IMR-90 (cell line): Measurements from ENCODE around the gene SH3BP4. TPM values are rescaled to one million over a fixed set of nuclear protein-coding genes. Genes with fewer than 3 reads are reported as not detected.

Experiments used
- ATAC-seq: fragments of 200-7000 bp; cut with Tn5 transposase; 2 replicates; pipeline ENCODE4 v1.9.1; 2020; ENCODE audit warnings: low read depth, mild to moderate bottlenecking, moderate library complexity
- BruUV-seq: library from RNA; stranded (reverse); fragments of 400-500 nt; replicated peaks from 2 replicates; lab custom pipeline; 2021; lab: Mats Ljungman, UMichigan
- CTCF ChIA-PET: fragments of 300-600 bp; formaldehyde crosslinking; extraction: SDS; loops from one replicate; lab custom pipeline; 2021; ENCODE audit warnings: antibody characterized with exemption; lab: Yijun Ruan, JAX
- POLR2A ChIA-PET: fragments of 300-600 bp; sonication (Branson Sonifier 250); formaldehyde crosslinking; loops from one replicate; lab custom pipeline; 2022; ENCODE audit warnings: antibody characterized with exemption; ENCODE audit not compliant: unreplicated experiment; lab: Charles Lee
- DNase-seq: peaks from one replicate; pipeline ENCODE4 v3.0.0; 2013
- H2AFZ ChIP-seq: replicated peaks from 2 replicates; pipeline ENCODE3; 2013; ENCODE audit warnings: low read length, mild to moderate bottlenecking; ENCODE audit not compliant: poor library complexity
- H2AK5ac ChIP-seq: 2 replicates; pipeline ENCODE4 v1.6.1; 2013; ENCODE audit warnings: low read depth, low read length, inconsistent platforms
- H2AK9ac ChIP-seq: replicated peaks from 2 replicates; pipeline ENCODE3; 2013; ENCODE audit warnings: mild to moderate bottlenecking, low read depth, low read length, moderate library complexity; ENCODE audit not compliant: poor library complexity
- H2BK120ac ChIP-seq: 2 replicates; pipeline ENCODE4 v1.6.1; 2013; ENCODE audit warnings: low read depth, low read length, inconsistent platforms
- H2BK15ac ChIP-seq: 3 replicates; pipeline ENCODE4 v1.6.1; 2013; ENCODE audit warnings: low read depth, low read length, inconsistent platforms
- H2BK20ac ChIP-seq: 2 replicates; pipeline ENCODE4 v1.6.1; 2013; ENCODE audit warnings: low read depth, mild to moderate bottlenecking, inconsistent platforms, low read length, moderate library complexity
- H2BK5ac ChIP-seq: 2 replicates; pipeline ENCODE4 v1.6.1; 2013; ENCODE audit warnings: mild to moderate bottlenecking, low read depth, low read length, inconsistent platforms; ENCODE audit not compliant: poor library complexity, severe bottlenecking
- H3K14ac ChIP-seq: replicated peaks from 2 replicates; pipeline ENCODE4 v1.6.1; 2013; ENCODE audit warnings: low read depth, low read length, inconsistent platforms
- H3K18ac ChIP-seq: 2 replicates; pipeline ENCODE4 v1.6.1; 2013; ENCODE audit warnings: low read depth, low read length, control low read depth
- H3K23ac ChIP-seq: 2 replicates; pipeline ENCODE4 v1.6.1; 2013; ENCODE audit warnings: low read depth, low read length, inconsistent platforms
- H3K27ac ChIP-seq: 2 replicates; pipeline ENCODE4 v1.5.1; 2013; ENCODE audit warnings: mild to moderate bottlenecking, control low read depth, low read length; ENCODE audit not compliant: insufficient read depth
- H3K27me3 ChIP-seq: 2 replicates; pipeline ENCODE4 v1.6.1; 2013; ENCODE audit warnings: low read length; ENCODE audit not compliant: control insufficient read depth, insufficient read depth
- H3K36me3 ChIP-seq: 2 replicates; pipeline ENCODE4 v1.6.1; 2013; ENCODE audit warnings: low read length, mixed read lengths; ENCODE audit not compliant: control insufficient read depth, insufficient read depth
- H3K4ac ChIP-seq: 2 replicates; pipeline ENCODE4 v1.6.1; 2013; ENCODE audit warnings: low read depth, low read length, inconsistent platforms
- H3K4me1 ChIP-seq: 2 replicates; pipeline ENCODE4 v1.6.1; 2013; ENCODE audit warnings: low read length, mixed read lengths; ENCODE audit not compliant: control insufficient read depth, insufficient read depth
- H3K4me2 ChIP-seq: 2 replicates; pipeline ENCODE4 v1.6.1; 2013; ENCODE audit warnings: low read depth, mild to moderate bottlenecking, control low read depth, low read length, moderate library complexity
- H3K4me3 ChIP-seq: 2 replicates; pipeline ENCODE4 v1.5.1; 2013; ENCODE audit warnings: low read depth, mild to moderate bottlenecking, control low read depth, low read length, moderate library complexity; ENCODE audit not compliant: insufficient read depth
- H3K56ac ChIP-seq: 2 replicates; pipeline ENCODE4 v1.6.1; 2013; ENCODE audit warnings: low read length, inconsistent platforms; ENCODE audit not compliant: insufficient read depth; ENCODE audit errors: extremely low read depth
- H3K79me1 ChIP-seq, 2 experiments: 2 replicates each; pipeline ENCODE4 v1.6.1; 2013; ENCODE audit warnings: low read length in 2 of 2, inconsistent platforms in 1 of 2, low read depth in 1 of 2
- H3K9ac ChIP-seq: 2 replicates; pipeline ENCODE4 v1.6.1; 2013; ENCODE audit warnings: low read depth, low read length, control low read depth
- H3K9me1 ChIP-seq: 2 replicates; pipeline ENCODE4 v1.6.1; 2013; ENCODE audit warnings: low read length, inconsistent platforms; ENCODE audit not compliant: insufficient read depth
- H3K9me3 ChIP-seq: 2 replicates; pipeline ENCODE4 v1.6.1; 2013; ENCODE audit warnings: low read length; ENCODE audit not compliant: control insufficient read depth, insufficient read depth
- H4K20me1 ChIP-seq: 2 replicates; pipeline ENCODE4 v1.6.1; 2013; ENCODE audit warnings: low read length, inconsistent platforms; ENCODE audit not compliant: insufficient read depth
- H4K5ac ChIP-seq: 2 replicates; pipeline ENCODE4 v1.6.1; 2013; ENCODE audit warnings: mild to moderate bottlenecking, low read depth, low read length, control low read depth
- H4K8ac ChIP-seq, 2 experiments: 2 replicates each; pipeline ENCODE4 v1.6.1; 2013; ENCODE audit warnings: low read depth in 2 of 2, low read length in 2 of 2, control low read depth in 1 of 2, inconsistent platforms in 1 of 2
- H4K91ac ChIP-seq: 2 replicates; pipeline ENCODE4 v1.6.1; 2013; ENCODE audit warnings: low read depth, low read length, inconsistent platforms; ENCODE audit not compliant: insufficient read depth
- CEBPB ChIP-seq: IDR thresholded peaks from 2 replicates; pipeline ENCODE4 v1.6.1; 2012; ENCODE audit warnings: low read depth, low read length, improper control_type of control experiment
- MAFK ChIP-seq: IDR thresholded peaks from 2 replicates; pipeline ENCODE4 v1.6.1; 2012; ENCODE audit warnings: low read depth, low read length, improper control_type of control experiment
- MAZ ChIP-seq: IDR thresholded peaks from 2 replicates; pipeline ENCODE4 v1.6.1; 2012; ENCODE audit warnings: low read depth, mild to moderate bottlenecking, low read length, improper control_type of control experiment, moderate library complexity, borderline replicate concordance
- SMC3 ChIP-seq: fragments of 150-350 bp; IDR thresholded peaks from 2 replicates; pipeline ENCODE4 v1.6.1; 2016; ENCODE audit warnings: low read depth, mild to moderate bottlenecking, antibody characterized with exemption, low read length, moderate library complexity
- WGBS, 2 experiments: methylation state at CpG; one replicate each; pipeline versions ENCODE4 v1.1.5 to v1.1.7; 2013; ENCODE audit warnings: missing lambda C conversion rate in 2 of 2; ENCODE audit not compliant: insufficient read length in 1 of 2; ENCODE audit errors: extremely low coverage in 2 of 2; 5-methylcytosine and 5-hydroxymethylcytosine counted together
- dilution Hi-C: fragments of 300-500 bp; cut with HindIII; formaldehyde crosslinking; loops from one replicate; pipeline ENCODE4 v1.14.3; 2018; ENCODE audit warnings: low sequenced_read_pairs; ENCODE audit not compliant: unreplicated experiment
- in situ Hi-C: fragments of 300-500 bp; cut with MboI; formaldehyde crosslinking; loops from 3 replicates; pipeline ENCODE4 v1.14.3; 2019; ENCODE audit warnings: low sequenced_read_pairs, inconsistent platforms, mixed read lengths
- intact Hi-C: fragments of 100-400 bp; cut with micrococcal nuclease; formaldehyde crosslinking; loops from 2 replicates; pipeline ENCODE4 v1.10.0; 2022
- polyA plus RNA-seq, 3 experiments: library from polyadenylated mRNA; depleted of rRNA; stranded (reverse); fragments of >200 nt; gene quantifications; 2 replicates each; pipeline ENCODE4 v1.2.3, GENCODE V29; 2012; ENCODE audit warnings: low replicate concordance in 1 of 3
- total RNA-seq: library from RNA; depleted of rRNA; stranded (reverse); fragments of >200 nt; gene quantifications from 2 replicates; pipeline ENCODE4 v1.2.3, GENCODE V29; 2012

Gene SH3BP4
- total and polyA plus RNA-seq, 2 of the 4 experiments (the other 2 are of a cell fraction), result 104 to 122 TPM

DNA sequence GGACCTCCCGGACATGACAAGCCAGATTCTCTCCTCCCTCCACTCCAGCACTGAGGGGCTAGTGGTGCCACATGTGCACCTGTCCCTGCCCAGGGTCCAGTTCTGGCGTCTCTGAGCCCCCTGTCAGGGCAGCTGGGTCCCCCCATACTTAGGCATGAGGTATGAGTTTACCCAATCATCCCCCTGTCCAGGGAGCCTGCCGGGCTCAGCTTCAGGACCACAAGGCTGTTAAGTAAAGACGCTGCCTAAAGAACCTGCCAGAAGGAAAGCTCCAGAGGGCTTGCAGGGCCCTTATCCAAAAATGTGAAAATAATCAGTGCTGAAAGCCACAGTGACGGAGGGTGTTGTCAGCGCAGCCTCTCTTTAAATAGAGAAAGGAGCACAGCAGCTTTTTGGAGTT lies 40.0 kb downstream of the SH3BP4 start:
- Histone ChIP-seq H3K9me3 (no peaks in the 10 kb centered on the region), H4K8ac (peak overlapping the region in 1 of 2 experiments; percentile 2; a peak in 1 of 4 replicates), H3K9me1 (peaks cover 73% of the 10 kb centered on the region), H2BK5ac (peak overlapping the region; percentile 16), H3K56ac (no peak overlapping the region), H4K5ac (no peak overlapping the region), H3K4me2 (no peak overlapping the region), H2BK15ac (no peak overlapping the region), H3K4ac (peak overlapping the region; percentile 31), H2BK20ac (no peak overlapping the region), H3K79me1 (peaks cover 6 to 88% of the 10 kb centered on the region in 2 experiments), H3K27ac (no peak overlapping the region), H2AK5ac (peak overlapping the region; percentile 59), H4K91ac (no peak overlapping the region), H2AK9ac (no peak overlapping the region), H3K18ac (no peak overlapping the region), H3K9ac (no peak overlapping the region), H4K20me1 (peaks cover 94% of the 10 kb centered on the region), H3K14ac (no peak overlapping the region), H3K36me3 (peaks cover 43% of the 10 kb centered on the region), H3K4me1 (peaks cover 64% of the 10 kb centered on the region), H2BK120ac (0 out of 2 replicates have a peak overlapping the region, but pooled peaks have one; percentile 8), H3K23ac (no peak overlapping the region), H3K27me3 (no peaks in the 10 kb centered on the region), H3K4me3 (no peak overlapping the region), H2AFZ (no peak overlapping the region)
- intact Hi-C loops, result no loop called here
- dilution Hi-C loops, result no loop called here
- DNase-seq (no peak), ATAC-seq (no peak)
- POLR2A ChIA-PET, result interaction anchor here (0.6 kb wide), 1 partner anchor 40 kb away, joined by 4 read pairs; no protein-coding TSS in a partner anchor
- BruUV-seq, result no TSS peak
- in situ Hi-C loops, result no loop called here
- CTCF ChIA-PET, result no interaction called here
- TF ChIP-seq MAZ, result no peak
- TF ChIP-seq CEBPB, result no peak
- no peak for TF ChIP-seq MAFK
- TF ChIP-seq SMC3, result no peak
- WGBS, 2 experiments, result 93% methylated on average over 3 of the region's 6 CpGs; no CpG with 5 or more reads in 1 of the 2 experiments
